ENCODE results near the gene PNMA6E. TPM values are rescaled to one million over a fixed set of nuclear protein-coding genes. Genes with fewer than 3 reads are reported as not detected.

PNMA6E gene
- total and polyA plus RNA-seq, 2 experiments from 2014 or later, result not detected

DNA sequence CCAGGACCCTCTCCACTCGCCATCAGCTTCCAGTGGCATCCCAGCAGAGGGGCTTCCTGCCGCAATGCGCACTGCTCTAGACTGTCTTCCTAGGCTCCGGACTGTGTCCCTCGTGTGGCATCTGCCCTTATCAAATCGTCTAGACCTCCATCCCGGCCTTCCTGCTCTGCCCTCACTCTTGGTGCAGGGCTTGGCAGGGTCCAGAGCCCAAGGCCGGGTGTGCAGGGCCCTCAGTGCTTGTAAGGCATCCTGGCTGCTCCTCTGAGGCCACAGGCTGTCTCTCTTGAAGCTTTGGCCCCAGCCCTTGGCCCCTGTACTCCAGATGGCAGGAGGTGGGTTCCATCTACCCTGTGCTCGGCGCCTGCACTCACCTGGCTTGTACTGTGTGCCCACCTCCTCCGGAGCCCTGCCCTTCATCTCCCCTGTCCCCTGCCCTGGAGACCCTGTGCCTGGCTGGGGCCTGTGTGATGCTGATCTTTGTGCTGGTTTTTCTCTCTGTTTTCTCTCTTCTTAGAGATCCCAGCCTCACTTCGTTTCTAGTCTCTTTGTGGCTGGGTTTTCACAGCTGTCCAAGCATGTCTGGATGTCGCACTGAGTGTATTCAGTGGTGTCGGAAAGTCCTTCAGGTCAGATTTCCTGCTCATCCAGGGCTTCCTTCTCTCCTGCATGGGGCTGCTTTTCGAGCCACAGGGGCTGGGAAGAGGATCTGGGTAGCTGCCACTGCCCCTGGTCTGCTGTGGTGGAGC is 48.4 kb upstream of the PNMA6E start:
- Mint-ChIP-seq H3K27ac (no peak overlapping the region), H3K27me3 (ENCODE audit: insufficient read depth, low read depth, poor library complexity) (peaks cover 1% of the 10 kb centered on the region), H3K4me3 (no peak overlapping the region), H3K36me3 (ENCODE audit: low read depth) (no peaks in the 10 kb centered on the region), H3K9me3 (no peaks in the 10 kb centered on the region), H3K4me1 (no peaks in the 10 kb centered on the region)
- Histone ChIP-seq H3K79me2 (replicated peaks; ENCODE audit: insufficient read depth) (no peaks in the 10 kb centered on the region), H3K27ac (ENCODE audit: low read depth) (no peak overlapping the region), H3K4me3 (no peak overlapping the region), H3K36me3 (ENCODE audit: insufficient read depth) (no peaks in the 10 kb centered on the region), H3K4me2 (no peak overlapping the region), H3F3A (replicated peaks; ENCODE audit: low read depth) (no peaks in the 10 kb centered on the region), H2AFZ (no peak overlapping the region), H3K27me3 (ENCODE audit: insufficient read depth) (no peaks in the 10 kb centered on the region), H3K9me2 (ENCODE audit: insufficient read depth) (no peaks in the 10 kb centered on the region), H3K4me1 (ENCODE audit: insufficient read depth) (no peaks in the 10 kb centered on the region), H4K20me1 (replicated peaks; ENCODE audit: insufficient read depth) (no peaks in the 10 kb centered on the region)
- DNase-seq (ENCODE audit: low spot score) (no peak), ATAC-seq (no peak)
- TF ChIP-seq, protein P1, sequence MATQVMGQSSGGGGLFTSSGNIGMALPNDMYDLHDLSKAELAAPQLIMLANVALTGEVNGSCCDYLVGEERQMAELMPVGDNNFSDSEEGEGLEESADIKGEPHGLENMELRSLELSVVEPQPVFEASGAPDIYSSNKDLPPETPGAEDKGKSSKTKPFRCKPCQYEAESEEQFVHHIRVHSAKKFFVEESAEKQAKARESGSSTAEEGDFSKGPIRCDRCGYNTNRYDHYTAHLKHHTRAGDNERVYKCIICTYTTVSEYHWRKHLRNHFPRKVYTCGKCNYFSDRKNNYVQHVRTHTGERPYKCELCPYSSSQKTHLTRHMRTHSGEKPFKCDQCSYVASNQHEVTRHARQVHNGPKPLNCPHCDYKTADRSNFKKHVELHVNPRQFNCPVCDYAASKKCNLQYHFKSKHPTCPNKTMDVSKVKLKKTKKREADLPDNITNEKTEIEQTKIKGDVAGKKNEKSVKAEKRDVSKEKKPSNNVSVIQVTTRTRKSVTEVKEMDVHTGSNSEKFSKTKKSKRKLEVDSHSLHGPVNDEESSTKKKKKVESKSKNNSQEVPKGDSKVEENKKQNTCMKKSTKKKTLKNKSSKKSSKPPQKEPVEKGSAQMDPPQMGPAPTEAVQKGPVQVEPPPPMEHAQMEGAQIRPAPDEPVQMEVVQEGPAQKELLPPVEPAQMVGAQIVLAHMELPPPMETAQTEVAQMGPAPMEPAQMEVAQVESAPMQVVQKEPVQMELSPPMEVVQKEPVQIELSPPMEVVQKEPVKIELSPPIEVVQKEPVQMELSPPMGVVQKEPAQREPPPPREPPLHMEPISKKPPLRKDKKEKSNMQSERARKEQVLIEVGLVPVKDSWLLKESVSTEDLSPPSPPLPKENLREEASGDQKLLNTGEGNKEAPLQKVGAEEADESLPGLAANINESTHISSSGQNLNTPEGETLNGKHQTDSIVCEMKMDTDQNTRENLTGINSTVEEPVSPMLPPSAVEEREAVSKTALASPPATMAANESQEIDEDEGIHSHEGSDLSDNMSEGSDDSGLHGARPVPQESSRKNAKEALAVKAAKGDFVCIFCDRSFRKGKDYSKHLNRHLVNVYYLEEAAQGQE (IDR thresholded peaks at IDR 0.05; ENCODE audit: unreplicated experiment), result no peak
- TF ChIP-seq, protein P2, sequence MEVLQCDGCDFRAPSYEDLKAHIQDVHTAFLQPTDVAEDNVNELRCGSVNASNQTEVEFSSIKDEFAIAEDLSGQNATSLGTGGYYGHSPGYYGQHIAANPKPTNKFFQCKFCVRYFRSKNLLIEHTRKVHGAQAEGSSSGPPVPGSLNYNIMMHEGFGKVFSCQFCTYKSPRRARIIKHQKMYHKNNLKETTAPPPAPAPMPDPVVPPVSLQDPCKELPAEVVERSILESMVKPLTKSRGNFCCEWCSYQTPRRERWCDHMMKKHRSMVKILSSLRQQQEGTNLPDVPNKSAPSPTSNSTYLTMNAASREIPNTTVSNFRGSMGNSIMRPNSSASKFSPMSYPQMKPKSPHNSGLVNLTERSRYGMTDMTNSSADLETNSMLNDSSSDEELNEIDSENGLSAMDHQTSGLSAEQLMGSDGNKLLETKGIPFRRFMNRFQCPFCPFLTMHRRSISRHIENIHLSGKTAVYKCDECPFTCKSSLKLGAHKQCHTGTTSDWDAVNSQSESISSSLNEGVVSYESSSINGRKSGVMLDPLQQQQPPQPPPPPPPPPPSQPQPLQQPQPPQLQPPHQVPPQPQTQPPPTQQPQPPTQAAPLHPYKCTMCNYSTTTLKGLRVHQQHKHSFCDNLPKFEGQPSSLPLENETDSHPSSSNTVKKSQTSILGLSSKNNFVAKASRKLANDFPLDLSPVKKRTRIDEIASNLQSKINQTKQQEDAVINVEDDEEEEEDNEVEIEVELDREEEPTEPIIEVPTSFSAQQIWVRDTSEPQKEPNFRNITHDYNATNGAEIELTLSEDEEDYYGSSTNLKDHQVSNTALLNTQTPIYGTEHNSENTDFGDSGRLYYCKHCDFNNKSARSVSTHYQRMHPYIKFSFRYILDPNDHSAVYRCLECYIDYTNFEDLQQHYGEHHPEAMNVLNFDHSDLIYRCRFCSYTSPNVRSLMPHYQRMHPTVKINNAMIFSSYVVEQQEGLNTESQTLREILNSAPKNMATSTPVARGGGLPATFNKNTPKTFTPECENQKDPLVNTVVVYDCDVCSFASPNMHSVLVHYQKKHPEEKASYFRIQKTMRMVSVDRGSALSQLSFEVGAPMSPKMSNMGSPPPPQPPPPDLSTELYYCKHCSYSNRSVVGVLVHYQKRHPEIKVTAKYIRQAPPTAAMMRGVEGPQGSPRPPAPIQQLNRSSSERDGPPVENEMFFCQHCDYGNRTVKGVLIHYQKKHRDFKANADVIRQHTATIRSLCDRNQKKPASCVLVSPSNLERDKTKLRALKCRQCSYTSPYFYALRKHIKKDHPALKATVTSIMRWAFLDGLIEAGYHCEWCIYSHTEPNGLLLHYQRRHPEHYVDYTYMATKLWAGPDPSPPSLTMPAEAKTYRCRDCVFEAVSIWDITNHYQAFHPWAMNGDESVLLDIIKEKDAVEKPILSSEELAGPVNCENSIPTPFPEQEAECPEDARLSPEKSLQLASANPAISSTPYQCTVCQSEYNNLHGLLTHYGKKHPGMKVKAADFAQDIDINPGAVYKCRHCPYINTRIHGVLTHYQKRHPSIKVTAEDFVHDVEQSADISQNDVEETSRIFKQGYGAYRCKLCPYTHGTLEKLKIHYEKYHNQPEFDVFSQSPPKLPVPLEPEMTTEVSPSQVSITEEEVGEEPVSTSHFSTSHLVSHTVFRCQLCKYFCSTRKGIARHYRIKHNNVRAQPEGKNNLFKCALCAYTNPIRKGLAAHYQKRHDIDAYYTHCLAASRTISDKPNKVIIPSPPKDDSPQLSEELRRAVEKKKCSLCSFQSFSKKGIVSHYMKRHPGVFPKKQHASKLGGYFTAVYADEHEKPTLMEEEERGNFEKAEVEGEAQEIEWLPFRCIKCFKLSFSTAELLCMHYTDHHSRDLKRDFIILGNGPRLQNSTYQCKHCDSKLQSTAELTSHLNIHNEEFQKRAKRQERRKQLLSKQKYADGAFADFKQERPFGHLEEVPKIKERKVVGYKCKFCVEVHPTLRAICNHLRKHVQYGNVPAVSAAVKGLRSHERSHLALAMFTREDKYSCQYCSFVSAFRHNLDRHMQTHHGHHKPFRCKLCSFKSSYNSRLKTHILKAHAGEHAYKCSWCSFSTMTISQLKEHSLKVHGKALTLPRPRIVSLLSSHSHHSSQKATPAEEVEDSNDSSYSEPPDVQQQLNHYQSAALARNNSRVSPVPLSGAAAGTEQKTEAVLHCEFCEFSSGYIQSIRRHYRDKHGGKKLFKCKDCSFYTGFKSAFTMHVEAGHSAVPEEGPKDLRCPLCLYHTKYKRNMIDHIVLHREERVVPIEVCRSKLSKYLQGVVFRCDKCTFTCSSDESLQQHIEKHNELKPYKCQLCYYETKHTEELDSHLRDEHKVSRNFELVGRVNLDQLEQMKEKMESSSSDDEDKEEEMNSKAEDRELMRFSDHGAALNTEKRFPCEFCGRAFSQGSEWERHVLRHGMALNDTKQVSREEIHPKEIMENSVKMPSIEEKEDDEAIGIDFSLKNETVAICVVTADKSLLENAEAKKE (CRISPR knock-in tag; IDR thresholded peaks at IDR 0.05), result no peak
- TF ChIP-seq, protein P3, sequence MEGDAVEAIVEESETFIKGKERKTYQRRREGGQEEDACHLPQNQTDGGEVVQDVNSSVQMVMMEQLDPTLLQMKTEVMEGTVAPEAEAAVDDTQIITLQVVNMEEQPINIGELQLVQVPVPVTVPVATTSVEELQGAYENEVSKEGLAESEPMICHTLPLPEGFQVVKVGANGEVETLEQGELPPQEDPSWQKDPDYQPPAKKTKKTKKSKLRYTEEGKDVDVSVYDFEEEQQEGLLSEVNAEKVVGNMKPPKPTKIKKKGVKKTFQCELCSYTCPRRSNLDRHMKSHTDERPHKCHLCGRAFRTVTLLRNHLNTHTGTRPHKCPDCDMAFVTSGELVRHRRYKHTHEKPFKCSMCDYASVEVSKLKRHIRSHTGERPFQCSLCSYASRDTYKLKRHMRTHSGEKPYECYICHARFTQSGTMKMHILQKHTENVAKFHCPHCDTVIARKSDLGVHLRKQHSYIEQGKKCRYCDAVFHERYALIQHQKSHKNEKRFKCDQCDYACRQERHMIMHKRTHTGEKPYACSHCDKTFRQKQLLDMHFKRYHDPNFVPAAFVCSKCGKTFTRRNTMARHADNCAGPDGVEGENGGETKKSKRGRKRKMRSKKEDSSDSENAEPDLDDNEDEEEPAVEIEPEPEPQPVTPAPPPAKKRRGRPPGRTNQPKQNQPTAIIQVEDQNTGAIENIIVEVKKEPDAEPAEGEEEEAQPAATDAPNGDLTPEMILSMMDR (conservative IDR thresholded peaks at IDR 0.05; ENCODE audit: low read depth in 2 of 2), result no peak
- TF ChIP-seq NANOG (IDR thresholded peaks at IDR 0.05; ENCODE audit: borderline replicate concordance), result no peak
- TF ChIP-seq CREB1 (CRISPR knock-in tag; IDR thresholded peaks at IDR 0.05; ENCODE audit: low read depth), result no peak
- TF ChIP-seq JUNB (IDR thresholded peaks at IDR 0.05; ENCODE audit: unreplicated experiment), result no peak
- TF ChIP-seq EZH2 (IDR thresholded peaks at IDR 0.05; ENCODE audit: low read depth, unreplicated experiment), result no peak
